ENCODE data around the gene SRC. TPM values are rescaled to one million over a fixed set of nuclear protein-coding genes. Genes with fewer than 3 reads are reported as not detected.

SRC gene
- total RNA-seq, 1 experiment from 2014 or later: 31.4 TPM

- peak; percentile 28 for DNase-seq
- H3K4me3 ChIP-seq (ENCODE audit: insufficient read depth, low read depth, low read length): no peak overlapping the region
- peaks cover 1% of the 10 kb centered on the region; the same call in 1 of the 2 replicates for H3K36me3 ChIP-seq (replicated peaks; ENCODE audit: control insufficient read depth, insufficient read depth, low read length)
- no peaks in the 10 kb centered on the region for H3K27me3 ChIP-seq (ENCODE audit: control insufficient read depth, insufficient read depth, low read length)
Observed at GRCh38 chr20:37347891-37348791, 2.2 kb downstream of the SRC start.

GRCh38 chr20:37348792-37349516 lies 3.0 kb downstream of the SRC start:
- Histone ChIP-seq H3K4me3 (ENCODE audit: insufficient read depth, low read depth, low read length) (no peak overlapping the region), H3K27me3 (ENCODE audit: control insufficient read depth, insufficient read depth, low read length) (no peaks in the 10 kb centered on the region), H3K36me3 (replicated peaks; ENCODE audit: control insufficient read depth, insufficient read depth, low read length) (peaks cover 4% of the 10 kb centered on the region)
- DNase-seq: peak; percentile 47

- Histone ChIP-seq H3K36me3 (replicated peaks; ENCODE audit: control insufficient read depth, insufficient read depth, low read length) (peaks cover 4% of the 10 kb centered on the region), H3K27me3 (ENCODE audit: control insufficient read depth, insufficient read depth, low read length) (no peaks in the 10 kb centered on the region), H3K4me3 (ENCODE audit: insufficient read depth, low read depth, low read length) (no peak overlapping the region)
- no peak for DNase-seq
Observed at GRCh38 chr20:37349517-37350491, 3.9 kb downstream of the SRC start.

- H3K27me3 ChIP-seq (ENCODE audit: control insufficient read depth, insufficient read depth, low read length): no peaks in the 10 kb centered on the region
- peaks cover 4% of the 10 kb centered on the region for H3K36me3 ChIP-seq (replicated peaks; ENCODE audit: control insufficient read depth, insufficient read depth, low read length)
- no peak overlapping the region for H3K4me3 ChIP-seq (ENCODE audit: insufficient read depth, low read depth, low read length)
- no peak for DNase-seq
Observed at GRCh38 chr20:37350649-37351574, 5.0 kb downstream of the SRC start.

- peak; percentile 22 for DNase-seq
- Histone ChIP-seq H3K36me3 (replicated peaks; ENCODE audit: control insufficient read depth, insufficient read depth, low read length) (peaks cover 4% of the 10 kb centered on the region), H3K27me3 (ENCODE audit: control insufficient read depth, insufficient read depth, low read length) (no peaks in the 10 kb centered on the region), H3K4me3 (ENCODE audit: insufficient read depth, low read depth, low read length) (no peak overlapping the region)
Observed at GRCh38 chr20:37351689-37352607, 6.0 kb downstream of the SRC start.

- H3K36me3 ChIP-seq (replicated peaks; ENCODE audit: control insufficient read depth, insufficient read depth, low read length): peaks cover 4% of the 10 kb centered on the region
Observed at GRCh38 chr20:37352608-37352980, 6.7 kb downstream of the SRC start.

GRCh38 chr20:37353285-37353849 lies 7.4 kb downstream of the SRC start:
- no peak for DNase-seq
- Histone ChIP-seq H3K4me3 (ENCODE audit: insufficient read depth, low read depth, low read length) (no peak overlapping the region), H3K27me3 (ENCODE audit: control insufficient read depth, insufficient read depth, low read length) (no peaks in the 10 kb centered on the region), H3K36me3 (replicated peaks; ENCODE audit: control insufficient read depth, insufficient read depth, low read length) (peaks cover 3% of the 10 kb centered on the region)

More at GRCh38 chr20:37352608-37352980, 6.7 kb downstream of the SRC start:
- Histone ChIP-seq H3K4me3 (ENCODE audit: insufficient read depth, low read depth, low read length) (no peak overlapping the region), H3K27me3 (ENCODE audit: control insufficient read depth, insufficient read depth, low read length) (no peaks in the 10 kb centered on the region)
- DNase-seq: no peak

- Histone ChIP-seq H3K27me3 (ENCODE audit: control insufficient read depth, insufficient read depth, low read length) (no peaks in the 10 kb centered on the region), H3K36me3 (replicated peaks; ENCODE audit: control insufficient read depth, insufficient read depth, low read length) (peaks cover 3% of the 10 kb centered on the region), H3K4me3 (ENCODE audit: insufficient read depth, low read depth, low read length) (no peak overlapping the region)
- DNase-seq: peak; percentile 22
Observed at GRCh38 chr20:37354210-37355195, 8.6 kb downstream of the SRC start.

- H3K36me3 ChIP-seq (replicated peaks; ENCODE audit: control insufficient read depth, insufficient read depth, low read length): peaks cover 3% of the 10 kb centered on the region
- H3K4me3 ChIP-seq (ENCODE audit: insufficient read depth, low read depth, low read length): no peak overlapping the region
- no peaks in the 10 kb centered on the region for H3K27me3 ChIP-seq (ENCODE audit: control insufficient read depth, insufficient read depth, low read length)
- peak; percentile 25 for DNase-seq
Observed at GRCh38 chr20:37355252-37356180, 9.6 kb downstream of the SRC start.

- no peaks in the 10 kb centered on the region for H3K27me3 ChIP-seq (ENCODE audit: control insufficient read depth, insufficient read depth, low read length)
- DNase-seq: peak; percentile 36
- peaks cover 3% of the 10 kb centered on the region for H3K36me3 ChIP-seq (replicated peaks; ENCODE audit: control insufficient read depth, insufficient read depth, low read length)
- H3K4me3 ChIP-seq (ENCODE audit: insufficient read depth, low read depth, low read length): no peak overlapping the region
Observed at GRCh38 chr20:37356387-37356786, 10.4 kb downstream of the SRC start.

- Histone ChIP-seq H3K27me3 (ENCODE audit: control insufficient read depth, insufficient read depth, low read length) (no peaks in the 10 kb centered on the region), H3K36me3 (replicated peaks; ENCODE audit: control insufficient read depth, insufficient read depth, low read length) (peaks cover 3% of the 10 kb centered on the region), H3K4me3 (ENCODE audit: insufficient read depth, low read depth, low read length) (no peak overlapping the region)
- no peak for DNase-seq
Observed at GRCh38 chr20:37356961-37357371, 11.0 kb downstream of the SRC start.
